H1 (cell line): ENCODE measurements around the gene APLP2. TPM values are rescaled to one million over a fixed set of nuclear protein-coding genes. Genes with fewer than 3 reads are reported as not detected.

Experiments
- CTCF ChIA-PET: fragments of 300-600 bp; sonication (Branson Sonifier 250); formaldehyde crosslinking; loops from one replicate; lab custom pipeline; 2021; ENCODE audit not compliant: partially characterized antibody; lab: Charles Lee
- POLR2A ChIA-PET: fragments of 300-600 bp; sonication (Branson Sonifier 250); formaldehyde crosslinking; loops from one replicate; lab custom pipeline; 2021; ENCODE audit warnings: inconsistent platforms; ENCODE audit not compliant: partially characterized antibody; lab: Charles Lee
- DNase-seq, 2 experiments: peaks; one replicate each; pipeline versions ENCODE4 v3.0.0 to v3.0.0-alpha.2; 2010 to 2022; ENCODE audit warnings: low spot score in 2 of 2, low read depth in 1 of 2, mixed read lengths in 1 of 2
- FAIRE-seq: peaks from 2 replicates; lab custom pipeline; 2011; peaks lifted over from hg19 to GRCh38; lab: Jason Lieb, UNC
- H2AFZ ChIP-seq: 2 replicates; pipeline ENCODE4 v1.8.1; 2012; ENCODE audit warnings: low read length, inconsistent platforms
- H2AK5ac ChIP-seq: 2 replicates; pipeline ENCODE4 v1.6.1; 2013; ENCODE audit warnings: low read depth, low read length
- H2BK120ac ChIP-seq: replicated peaks from 2 replicates; pipeline ENCODE3; 2013; ENCODE audit warnings: low read depth, low read length, inconsistent platforms
- H2BK12ac ChIP-seq: 2 replicates; pipeline ENCODE4 v1.6.1; 2013; ENCODE audit warnings: low read depth, low read length
- H2BK15ac ChIP-seq: 2 replicates; pipeline ENCODE4 v1.6.1; 2013; ENCODE audit warnings: low read length
- H2BK20ac ChIP-seq: 2 replicates; pipeline ENCODE4 v1.6.1; 2013; ENCODE audit warnings: low read length
- H2BK5ac ChIP-seq: 2 replicates; pipeline ENCODE4 v1.6.1; 2013; ENCODE audit warnings: low read depth, low read length
- H3K14ac ChIP-seq: 2 replicates; pipeline ENCODE4 v1.6.1; 2013; ENCODE audit warnings: inconsistent platforms; ENCODE audit not compliant: insufficient read length
- H3K18ac ChIP-seq: 2 replicates; pipeline ENCODE4 v1.6.1; 2013; ENCODE audit warnings: low read length; ENCODE audit errors: extremely low read depth
- H3K23ac ChIP-seq: 2 replicates; pipeline ENCODE4 v1.6.1; 2013; ENCODE audit warnings: inconsistent platforms; ENCODE audit not compliant: insufficient read length
- H3K23me2 ChIP-seq: 2 replicates; pipeline ENCODE4 v1.6.1; 2013; ENCODE audit warnings: low read depth, low read length
- H3K27ac ChIP-seq: 2 replicates; pipeline ENCODE4 v1.6.1; 2011; ENCODE audit warnings: low read depth, low read length, inconsistent platforms
- H3K27me3 ChIP-seq, 4 experiments: replicated peaks in 1 of 4; 1 replicate in 1 of 4; 2 replicates in 3 of 4; pipeline versions ENCODE4 v1.6.1 to v1.8.1; 2011 to 2013; ENCODE audit warnings: low read length in 3 of 4, mild to moderate bottlenecking in 3 of 4, inconsistent platforms in 2 of 4, mixed read lengths in 2 of 4, moderate library complexity in 1 of 4; ENCODE audit not compliant: control insufficient read depth in 3 of 4, insufficient read depth in 3 of 4; ENCODE audit errors: extremely low read depth in 1 of 4
- H3K36me3 ChIP-seq, 4 experiments: 2 replicates each; pipeline versions ENCODE4 v1.6.1 to v1.8.1; 2011 to 2013; ENCODE audit warnings: mild to moderate bottlenecking in 4 of 4, low read length in 3 of 4, moderate library complexity in 2 of 4, control low read depth in 1 of 4, inconsistent platforms in 1 of 4; ENCODE audit not compliant: insufficient read depth in 4 of 4, control insufficient read depth in 2 of 4
- H3K4ac ChIP-seq: replicated peaks from 2 replicates; pipeline ENCODE3; 2013; ENCODE audit warnings: low read length, low read depth, mixed read lengths, inconsistent platforms; ENCODE audit not compliant: insufficient read length
- H3K4me1 ChIP-seq, 4 experiments: replicated peaks in 1 of 4; 1 replicate in 1 of 4; 2 replicates in 3 of 4; pipeline versions ENCODE4 v1.6.1 to v1.8.1; 2011 to 2013; ENCODE audit warnings: low read length in 3 of 4, inconsistent platforms in 2 of 4, mixed read lengths in 1 of 4; ENCODE audit not compliant: insufficient read depth in 4 of 4, control insufficient read depth in 3 of 4
- H3K4me2 ChIP-seq, 2 experiments: 2 replicates each; pipeline versions ENCODE4 v1.6.1 to v1.8.1; 2011 to 2013; ENCODE audit warnings: low read depth in 2 of 2, low read length in 2 of 2, control low read depth in 1 of 2, inconsistent platforms in 1 of 2, mild to moderate bottlenecking in 1 of 2; ENCODE audit not compliant: insufficient read depth in 1 of 2
- H3K4me3 ChIP-seq, 4 experiments: fragments of 200-600, 300-600 bp in 1 of 4; sonication (generic), shearing (Covaris generic), sonication (Bioruptor Twin) in 1 of 4; 2 replicates each; pipeline versions ENCODE4 v1.5.1 to v1.8.1; 2011 to 2016; ENCODE audit warnings: low read length in 4 of 4, low read depth in 3 of 4, control low read depth in 2 of 4, inconsistent platforms in 2 of 4, mild to moderate bottlenecking in 2 of 4, mixed read lengths in 1 of 4, moderate library complexity in 1 of 4; ENCODE audit not compliant: insufficient read depth in 2 of 4; ENCODE audit errors: extremely low read depth in 1 of 4
- H3K56ac ChIP-seq: replicated peaks from 2 replicates; pipeline ENCODE3; 2013; ENCODE audit warnings: low read depth, mild to moderate bottlenecking, mixed read lengths, low read length, inconsistent platforms; ENCODE audit not compliant: insufficient read length
- H3K79me1 ChIP-seq: 2 replicates; pipeline ENCODE4 v1.6.1; 2013; ENCODE audit warnings: low read depth, low read length, control low read depth
- H3K79me2 ChIP-seq, 2 experiments: 2 replicates each; pipeline versions ENCODE4 v1.6.1 to v1.8.1; 2012 to 2013; ENCODE audit warnings: low read length in 2 of 2, mild to moderate bottlenecking in 2 of 2, inconsistent platforms in 1 of 2; ENCODE audit not compliant: insufficient read depth in 2 of 2, control insufficient read depth in 1 of 2
- H3K9ac ChIP-seq, 4 experiments: replicated peaks in 1 of 4; 1 replicate in 1 of 4; 2 replicates in 3 of 4; pipeline versions ENCODE4 v1.6.1 to v1.8.1; 2011 to 2013; ENCODE audit warnings: low read depth in 3 of 4, low read length in 3 of 4, control low read depth in 2 of 4, mild to moderate bottlenecking in 2 of 4, moderate library complexity in 2 of 4, inconsistent platforms in 1 of 4; ENCODE audit errors: extremely low read depth in 1 of 4
- H3K9me3 ChIP-seq, 2 experiments: 2 replicates each; pipeline versions ENCODE4 v1.6.1 to v1.8.1; 2012 to 2013; ENCODE audit warnings: mild to moderate bottlenecking in 2 of 2, moderate library complexity in 2 of 2, control low read depth in 1 of 2, inconsistent platforms in 1 of 2, low read depth in 1 of 2, low read length in 1 of 2, mixed read lengths in 1 of 2; ENCODE audit not compliant: insufficient read depth in 2 of 2
- H4K20me1 ChIP-seq, 2 experiments: replicated peaks in 1 of 2; 2 replicates each; pipeline versions ENCODE3 to v1.8.1; 2011 to 2013; ENCODE audit warnings: inconsistent platforms in 2 of 2, low read length in 2 of 2, mild to moderate bottlenecking in 1 of 2; ENCODE audit not compliant: insufficient read depth in 2 of 2, control insufficient read depth in 1 of 2
- H4K5ac ChIP-seq: 2 replicates; pipeline ENCODE4 v1.6.1; 2013; ENCODE audit warnings: low read length, low read depth, mixed read lengths, inconsistent platforms; ENCODE audit not compliant: insufficient read length
- H4K8ac ChIP-seq: 2 replicates; pipeline ENCODE4 v1.8.0; 2013; ENCODE audit warnings: mild to moderate bottlenecking, moderate library complexity, low read length, inconsistent platforms; ENCODE audit not compliant: insufficient read depth; ENCODE audit errors: extremely low read depth
- H4K91ac ChIP-seq: replicated peaks from 2 replicates; pipeline ENCODE3; 2013; ENCODE audit warnings: low read length, mixed read lengths, inconsistent platforms; ENCODE audit not compliant: insufficient read length
- BCL11A ChIP-seq, 2 experiments: IDR thresholded peaks; one replicate each; pipeline ENCODE4 v1.6.1; 2011; ENCODE audit warnings: low read depth in 2 of 2, low read length in 2 of 2, mild to moderate bottlenecking in 2 of 2
- BRCA1 ChIP-seq: IDR thresholded peaks from 2 replicates; pipeline ENCODE4 v1.6.1; 2012; ENCODE audit warnings: low read depth, low read length, improper control_type of control experiment
- CBX5 ChIP-seq: fragments of 300-800, 300-1000 bp; sonication (generic); IDR thresholded peaks from 2 replicates; pipeline ENCODE4 v1.7.1; 2016; ENCODE audit warnings: antibody characterized with exemption, low read length, low read depth
- EZH2 ChIP-seq: fragments of 200-600 bp; sonication (generic); IDR thresholded peaks from 2 replicates; pipeline ENCODE4 v1.7.1; 2012; ENCODE audit warnings: low read depth, mild to moderate bottlenecking, moderate library complexity, low read length, inconsistent platforms; ENCODE audit not compliant: severe bottlenecking
- KDM5A ChIP-seq: fragments of 200-600 bp; IDR thresholded peaks from 2 replicates; pipeline ENCODE4 v1.7.1; 2012; ENCODE audit warnings: mild to moderate bottlenecking, low read length, inconsistent platforms, mixed read lengths
- SP2 ChIP-seq: IDR thresholded peaks from 2 replicates; pipeline ENCODE4 v1.6.1; 2012; ENCODE audit warnings: mild to moderate bottlenecking, low read length, inconsistent platforms
- SUZ12 ChIP-seq: fragments of 200-600 bp; sonication (generic); IDR thresholded peaks from 2 replicates; pipeline ENCODE4 v1.6.1; 2012; ENCODE audit warnings: mild to moderate bottlenecking, inconsistent platforms, low read length, moderate library complexity, mixed read lengths
- USF2 ChIP-seq: IDR thresholded peaks from 2 replicates; pipeline ENCODE4 v1.6.1; 2011; ENCODE audit warnings: low read length, improper control_type of control experiment
- YY1 ChIP-seq: IDR thresholded peaks from 2 replicates; pipeline ENCODE4 v1.6.1; 2011; ENCODE audit warnings: low read depth, mild to moderate bottlenecking, low read length
- WGBS, 2 experiments: shearing (Covaris generic) in 1 of 2; methylation state at CpG; one replicate each; pipeline versions ENCODE4 v1.1.6 to v1.1.7; 2013 to 2015; ENCODE audit warnings: low lambda C conversion rate in 2 of 2, mixed read lengths in 2 of 2, inconsistent platforms in 1 of 2, low coverage in 1 of 2, missing lambda C conversion rate in 1 of 2; ENCODE audit not compliant: insufficient replicate concordance in 2 of 2, insufficient coverage in 1 of 2, insufficient read length in 1 of 2; ENCODE audit errors: extremely low coverage in 1 of 2, missing lambda C conversion rate in 1 of 2; 5-methylcytosine and 5-hydroxymethylcytosine counted together
- polyA plus RNA-seq, 7 experiments: library from polyadenylated mRNA; depleted of rRNA in 3 of 7; stranded (reverse) in 5 of 7; unstranded in 2 of 7; fragments of >200 nt in 5 of 7; fragments of 200-250 nt in 2 of 7; gene quantifications; 1 replicate in 5 of 7; 2 replicates in 1 of 7; 4 replicates in 1 of 7; pipeline versions ENCODE4 v1.2.1 to v1.2.3, GENCODE V29; 2011 to 2013; ENCODE audit warnings: missing spikeins in 2 of 7, mixed read lengths in 2 of 7
- total RNA-seq: library from RNA; stranded (reverse); fragmentation: NEBNext Ultra II Directional; extraction: Animal tissue kit (Norgen Biotek cat#: 25700); gene quantifications from 2 replicates; pipeline ENCODE4 v1.2.1, GENCODE V29; 2021
- TF ChIP-seq, protein P1 (sequence below): IDR thresholded peaks from 2 replicates; pipeline ENCODE4 v1.6.1; 2012; ENCODE audit warnings: inconsistent platforms

The APLP2 gene
- total and polyA plus RNA-seq, 2 of the 8 experiments (the other 6 are each of a cell fraction or from before 2014, with no cell fraction given), result 222 to 315 TPM

DNA sequence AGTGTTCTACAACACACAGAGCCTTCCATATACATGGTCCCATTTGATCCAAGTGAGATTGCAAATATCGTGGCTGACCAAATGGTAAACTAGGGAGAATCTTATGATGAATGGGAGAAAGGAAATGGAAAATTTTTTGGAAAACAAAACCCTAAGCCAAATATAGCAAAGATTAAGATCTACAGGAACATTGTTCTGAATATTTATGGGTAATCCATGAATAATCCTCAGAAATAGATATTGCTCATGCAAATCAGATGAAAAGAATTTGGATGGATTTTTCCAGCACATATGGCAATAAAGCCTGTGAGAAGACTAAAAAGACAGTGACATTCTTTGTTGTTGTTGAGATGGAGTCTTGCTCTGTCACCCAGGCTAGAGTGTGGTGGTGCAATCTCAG, 45.3 kb upstream of the APLP2 start:
- 96% methylated on average over 1 of the region's 1 CpG; no CpG with 5 or more reads in 1 of the 2 experiments for WGBS, 2 experiments
- H2BK12ac ChIP-seq, result no peak overlapping the region
- H3K9ac ChIP-seq, result no peak overlapping the region
- no peak overlapping the region for H2AK5ac ChIP-seq
- H3K36me3 ChIP-seq, result no peaks in the 10 kb centered on the region
- H3K27ac ChIP-seq, result no peak overlapping the region
- no peak overlapping the region for H3K4me2 ChIP-seq
- POLR2A ChIA-PET, result no interaction called here
- H3K14ac ChIP-seq, result no peak overlapping the region
- H4K5ac ChIP-seq, result no peak overlapping the region
- H2BK15ac ChIP-seq, result no peak overlapping the region
- DNase-seq, result no peak
- H3K4me1 ChIP-seq, result no peaks in the 10 kb centered on the region; a peak in 1 of 7 replicates
- no peaks in the 10 kb centered on the region for H4K20me1 ChIP-seq
- H4K91ac ChIP-seq, result no peak overlapping the region
- H3K23me2 ChIP-seq, result no peaks in the 10 kb centered on the region
- H3K79me1 ChIP-seq, result no peaks in the 10 kb centered on the region
- no peak for FAIRE-seq
- H3K56ac ChIP-seq, result no peak overlapping the region
- no peak overlapping the region for H2AFZ ChIP-seq
- H2BK120ac ChIP-seq, result no peak overlapping the region
- H2BK20ac ChIP-seq, result no peak overlapping the region
- no peak overlapping the region for H4K8ac ChIP-seq
- H2BK5ac ChIP-seq, result no peak overlapping the region
- H3K4me3 ChIP-seq, result no peak overlapping the region
- CTCF ChIA-PET, result interaction anchor here (0.8 kb wide), 1 partner anchor 14 kb away, joined by 3 read pairs; no protein-coding TSS in a partner anchor
- H3K23ac ChIP-seq, result no peak overlapping the region
- no peaks in the 10 kb centered on the region for H3K79me2 ChIP-seq
- H3K4ac ChIP-seq, result no peak overlapping the region
- H3K18ac ChIP-seq, result no peak overlapping the region
- H3K27me3 ChIP-seq, result no peaks in the 10 kb centered on the region
- H3K9me3 ChIP-seq, result peaks cover 0 to 7% of the 10 kb centered on the region in 2 experiments; a peak in 1 of 4 replicates
- no peak for TF ChIP-seq BCL11A (IDR thresholded peaks at IDR 0.05; ENCODE audit: low read depth in 2 of 2, low read length in 2 of 2)
- no peak for TF ChIP-seq YY1
- TF ChIP-seq BRCA1, result no peak
- TF ChIP-seq, protein P1, sequence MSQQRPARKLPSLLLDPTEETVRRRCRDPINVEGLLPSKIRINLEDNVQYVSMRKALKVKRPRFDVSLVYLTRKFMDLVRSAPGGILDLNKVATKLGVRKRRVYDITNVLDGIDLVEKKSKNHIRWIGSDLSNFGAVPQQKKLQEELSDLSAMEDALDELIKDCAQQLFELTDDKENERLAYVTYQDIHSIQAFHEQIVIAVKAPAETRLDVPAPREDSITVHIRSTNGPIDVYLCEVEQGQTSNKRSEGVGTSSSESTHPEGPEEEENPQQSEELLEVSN, result no peak
- no peak for TF ChIP-seq KDM5A
- no peak for TF ChIP-seq SUZ12
- TF ChIP-seq USF2, result no peak
- TF ChIP-seq CBX5, result no peak
- no peak for TF ChIP-seq EZH2
- no peak for TF ChIP-seq SP2
